HG03457 (cell line): Measurements from ENCODE around the gene CNOT6.

Experiments
- ATAC-seq: cut with Tn5 transposase; IDR thresholded peaks from one replicate; pipeline ENCODE4 v1.9.1; 2021; ENCODE audit warnings: moderate number of reproducible peaks; ENCODE audit not compliant: unreplicated experiment

CNOT6 gene

DNA sequence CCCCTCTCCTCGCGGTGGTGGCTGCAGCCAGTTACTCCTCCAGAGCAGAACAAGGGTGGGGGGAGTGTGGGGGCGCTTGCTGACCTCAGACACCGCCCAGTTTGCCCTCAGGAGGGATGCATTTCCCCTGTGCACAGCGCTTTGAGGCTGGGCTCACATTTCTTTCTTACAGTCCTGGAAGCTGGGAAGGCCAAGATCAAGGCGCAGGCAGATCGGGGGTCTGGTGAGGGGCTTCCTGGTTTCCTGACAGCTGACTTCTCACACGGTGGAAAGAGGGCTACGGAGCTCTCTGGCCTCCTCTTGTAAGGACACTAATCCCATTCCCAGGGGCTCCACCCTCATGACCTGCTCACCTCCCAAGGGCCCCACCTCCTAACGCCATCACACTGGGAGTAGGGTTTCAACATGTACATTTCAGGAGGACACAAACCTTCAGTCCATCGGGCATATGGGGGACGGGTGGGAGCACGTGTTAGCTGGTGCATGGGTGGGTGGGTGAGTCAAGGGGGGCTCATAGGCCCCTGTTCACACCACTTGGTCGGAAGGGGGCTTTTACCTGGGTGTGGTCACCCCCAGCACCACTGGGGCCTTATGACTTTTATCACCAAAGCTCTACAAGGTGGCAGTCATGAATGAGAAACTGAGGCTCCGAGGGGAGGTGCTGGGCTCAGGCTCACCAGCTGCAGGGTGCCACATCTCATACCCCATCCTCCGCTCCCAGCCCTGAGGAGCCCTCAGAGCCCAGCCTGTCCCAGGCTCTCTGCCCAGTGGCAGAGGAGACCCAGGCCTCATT lies 104.8 kb downstream of the CNOT6 start:
- no peak for ATAC-seq

- no peak for ATAC-seq
Measured at GRCh38 chr5:180599590-180599914, 105.4 kb downstream of the CNOT6 start.

DNA sequence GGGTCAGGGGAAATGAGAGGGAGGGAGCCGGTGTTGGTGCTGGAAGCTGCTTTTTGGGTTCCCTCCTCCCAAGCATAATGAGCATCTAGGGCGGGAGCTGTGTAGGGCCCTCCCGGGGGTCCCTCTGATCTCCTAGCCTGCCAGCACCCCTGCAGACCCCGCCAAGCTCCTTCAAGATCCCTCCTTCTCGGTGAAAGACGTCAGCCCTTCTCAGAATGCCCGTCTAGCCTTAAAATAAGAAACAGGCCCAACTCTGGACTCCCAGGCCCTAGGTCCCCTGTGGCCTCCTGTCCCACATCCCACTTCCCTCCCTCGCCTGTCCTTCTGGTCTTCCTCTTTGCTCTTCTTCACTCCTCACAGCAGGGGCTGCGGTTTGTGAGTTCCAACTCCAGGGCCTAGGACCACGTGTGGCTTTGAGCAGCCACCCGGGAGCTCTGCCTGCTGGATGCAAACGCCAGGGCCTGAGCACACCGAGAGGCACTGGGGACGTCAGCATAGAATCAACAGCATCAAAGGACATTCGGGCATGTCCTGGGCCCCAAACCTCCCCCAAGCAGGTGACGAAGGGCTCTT lies 105.9 kb downstream of the CNOT6 start:
- ATAC-seq: no peak

DNA sequence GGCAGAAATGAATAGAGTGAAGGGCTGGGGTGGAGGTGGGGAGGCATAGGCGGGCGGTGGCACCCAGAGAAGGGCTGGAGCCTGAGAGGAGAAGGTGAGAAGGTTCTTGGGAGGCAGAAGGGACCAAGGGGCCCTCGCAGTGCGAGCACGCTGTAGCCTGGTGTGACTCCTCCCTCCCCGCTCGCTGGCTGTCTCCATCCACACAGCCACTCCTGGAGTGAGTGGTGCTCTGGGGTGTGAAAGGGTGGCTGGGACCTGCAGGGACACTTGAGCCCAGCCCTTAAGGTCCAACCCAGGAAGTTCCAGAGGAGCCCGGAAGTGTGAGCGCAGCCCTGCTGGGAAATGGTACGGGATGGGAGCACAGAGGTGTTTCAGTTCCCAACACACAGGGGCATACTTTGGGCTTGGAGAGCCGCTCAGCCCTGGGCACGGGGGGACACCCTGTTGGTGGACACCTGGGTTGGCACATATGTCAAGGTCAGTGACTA lies 106.4 kb downstream of the CNOT6 start:
- no peak for ATAC-seq

DNA sequence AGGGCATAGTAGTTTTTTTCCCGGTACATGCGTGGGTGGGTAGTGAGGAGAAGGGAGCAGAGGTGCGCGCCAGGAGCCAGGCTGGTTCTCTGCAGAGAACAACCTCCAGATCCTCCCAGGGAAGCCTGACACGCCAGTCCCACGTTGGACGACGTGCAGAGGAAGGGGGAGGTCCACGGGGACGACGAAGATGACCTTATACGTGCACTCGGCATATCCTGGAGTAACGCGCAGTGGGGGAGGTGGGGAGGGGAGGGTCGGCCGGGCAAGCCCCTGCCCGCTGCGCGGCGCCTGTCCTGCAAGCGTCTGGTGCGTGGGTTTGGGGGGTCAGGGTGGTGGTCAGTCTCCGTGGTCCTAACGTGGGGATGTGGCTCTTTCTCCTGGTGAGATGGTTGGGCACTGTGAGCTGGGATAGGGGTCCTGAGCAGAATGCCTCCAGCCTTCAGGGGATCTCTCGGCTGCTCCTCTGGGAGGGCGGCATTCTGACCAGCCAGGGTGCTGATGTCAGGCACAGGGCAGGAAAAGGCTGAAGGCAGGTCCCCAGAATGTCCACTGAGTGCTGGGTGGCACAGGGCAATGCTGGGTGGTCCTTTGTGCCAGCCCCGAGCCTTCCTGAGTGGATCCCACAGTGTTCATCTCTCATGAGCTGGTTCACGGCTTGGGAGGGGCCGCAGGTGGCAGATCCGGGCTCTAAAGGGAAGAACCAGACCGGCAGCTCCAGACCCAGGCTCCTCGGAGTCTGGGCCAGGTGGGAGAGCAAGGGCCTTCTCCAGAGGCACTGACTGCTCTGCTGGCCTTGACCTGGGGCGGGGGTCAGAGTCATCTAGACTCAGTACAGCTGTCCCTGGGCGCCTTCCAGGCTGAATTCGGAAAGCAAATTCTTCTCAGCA lies 107.7 kb downstream of the CNOT6 start:
- ATAC-seq: no peak

- no peak for ATAC-seq
Measured at GRCh38 chr5:180602481-180603075, 108.4 kb downstream of the CNOT6 start.

- ATAC-seq: no peak
Measured at GRCh38 chr5:180603076-180603594, 109.0 kb downstream of the CNOT6 start.

GRCh38 chr5:180604271-180604670 lies 110.1 kb downstream of the CNOT6 start:
- ATAC-seq: no peak

DNA sequence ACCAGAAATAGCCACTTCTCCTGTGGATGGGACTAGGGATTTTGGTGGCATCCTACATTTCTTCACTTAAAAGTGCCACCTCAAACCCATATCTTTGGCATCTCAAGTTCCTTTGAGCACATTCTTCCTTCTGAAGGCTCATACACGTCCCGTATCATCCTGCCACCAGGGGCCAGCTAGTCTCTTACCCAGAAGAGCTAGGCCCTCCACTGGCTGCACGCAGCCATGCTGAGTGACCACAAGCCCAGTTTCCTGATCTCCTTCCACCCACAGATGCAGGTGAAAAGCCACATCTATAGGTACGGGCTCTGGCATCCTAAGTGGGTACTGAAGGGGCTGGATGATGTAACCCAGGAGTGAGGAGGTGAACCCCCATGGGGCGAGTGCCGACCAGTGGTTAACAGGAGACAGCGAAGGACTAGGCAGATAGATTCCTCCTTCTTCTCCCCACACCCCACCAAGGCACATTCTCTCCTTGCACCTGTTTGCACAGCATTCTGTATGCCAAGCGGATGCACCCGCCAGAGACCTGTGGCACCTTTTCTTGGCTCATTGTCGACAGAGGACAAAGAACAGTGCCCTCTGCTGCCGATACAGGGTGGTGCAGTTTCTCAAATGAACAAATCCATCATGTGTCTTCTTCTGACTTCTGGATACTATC lies 111.5 kb downstream of the CNOT6 start:
- ATAC-seq: no peak

- no peak for ATAC-seq
Measured at GRCh38 chr5:180606215-180606785, 112.1 kb downstream of the CNOT6 start.

DNA sequence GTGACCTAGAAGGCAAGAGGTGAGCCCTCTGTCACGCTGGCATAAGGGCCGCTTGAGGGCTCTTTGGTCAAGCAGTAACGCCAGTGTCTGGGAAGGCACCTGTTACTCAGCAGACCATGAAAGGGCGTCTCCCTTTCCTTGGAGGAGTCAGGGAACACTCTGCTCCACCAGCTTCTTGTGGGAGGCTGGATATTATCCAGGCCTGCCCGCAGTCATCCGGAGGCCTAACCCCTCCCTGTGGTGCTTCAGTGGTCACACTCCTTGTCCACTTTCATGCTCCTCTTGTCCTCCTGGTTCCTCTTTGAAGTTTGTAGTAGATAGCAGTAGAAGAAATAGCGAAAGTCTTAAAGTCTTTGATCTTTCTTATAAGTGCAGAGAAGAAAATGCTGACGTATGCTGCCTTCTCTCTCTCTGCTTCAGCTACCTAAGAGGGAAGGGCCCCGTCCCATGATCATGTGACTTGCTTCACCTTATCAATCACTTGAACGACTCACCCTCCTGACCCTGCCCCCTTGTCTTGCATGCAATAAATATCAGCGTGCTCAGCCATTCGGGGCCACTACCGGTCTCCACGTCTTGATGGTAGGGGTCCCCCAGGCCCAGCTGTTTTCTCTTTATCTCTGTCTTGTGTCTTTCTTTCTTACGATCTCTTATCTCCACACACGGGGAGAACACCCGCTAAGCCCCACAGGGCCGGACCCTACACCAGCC lies 113.8 kb downstream of the CNOT6 start:
- ATAC-seq: no peak

DNA sequence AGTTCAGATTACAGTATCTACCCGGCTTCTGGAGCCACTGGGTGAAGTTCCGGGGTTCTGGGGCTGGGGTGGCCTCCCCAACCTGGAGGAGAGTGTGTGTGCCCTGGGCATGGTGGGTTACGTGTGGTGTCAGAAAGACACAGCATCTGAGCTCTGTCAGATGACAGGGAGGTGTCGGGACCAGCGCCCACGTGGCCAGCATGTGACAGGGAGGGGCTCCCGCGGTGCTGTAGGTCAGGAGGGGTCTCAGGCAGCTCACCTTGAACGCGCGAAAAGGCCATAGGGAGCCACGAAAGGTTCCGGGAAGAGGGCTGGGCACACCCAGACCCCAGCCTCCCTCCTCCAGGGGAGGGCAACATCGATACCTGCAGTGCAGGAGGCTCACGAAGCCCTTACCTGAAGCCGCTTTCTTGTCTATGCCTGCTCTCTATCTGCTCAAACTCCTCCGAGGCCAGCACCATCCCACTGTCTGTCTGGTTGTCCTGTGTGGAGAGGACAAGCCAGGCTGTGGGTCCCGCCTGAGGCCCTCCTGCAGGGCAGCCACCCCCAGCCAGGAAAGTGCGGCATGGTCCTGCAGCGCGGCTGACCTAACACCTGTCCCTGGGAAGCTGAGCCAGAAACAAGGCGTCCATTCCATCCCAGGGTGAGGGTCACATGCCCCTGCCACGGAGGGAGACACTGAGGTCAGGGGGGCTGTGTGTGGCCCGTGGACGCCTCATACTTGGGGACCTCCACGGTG lies 114.6 kb downstream of the CNOT6 start:
- no peak for ATAC-seq

- no peak for ATAC-seq
Measured at GRCh38 chr5:180609386-180609785, 115.2 kb downstream of the CNOT6 start.

DNA sequence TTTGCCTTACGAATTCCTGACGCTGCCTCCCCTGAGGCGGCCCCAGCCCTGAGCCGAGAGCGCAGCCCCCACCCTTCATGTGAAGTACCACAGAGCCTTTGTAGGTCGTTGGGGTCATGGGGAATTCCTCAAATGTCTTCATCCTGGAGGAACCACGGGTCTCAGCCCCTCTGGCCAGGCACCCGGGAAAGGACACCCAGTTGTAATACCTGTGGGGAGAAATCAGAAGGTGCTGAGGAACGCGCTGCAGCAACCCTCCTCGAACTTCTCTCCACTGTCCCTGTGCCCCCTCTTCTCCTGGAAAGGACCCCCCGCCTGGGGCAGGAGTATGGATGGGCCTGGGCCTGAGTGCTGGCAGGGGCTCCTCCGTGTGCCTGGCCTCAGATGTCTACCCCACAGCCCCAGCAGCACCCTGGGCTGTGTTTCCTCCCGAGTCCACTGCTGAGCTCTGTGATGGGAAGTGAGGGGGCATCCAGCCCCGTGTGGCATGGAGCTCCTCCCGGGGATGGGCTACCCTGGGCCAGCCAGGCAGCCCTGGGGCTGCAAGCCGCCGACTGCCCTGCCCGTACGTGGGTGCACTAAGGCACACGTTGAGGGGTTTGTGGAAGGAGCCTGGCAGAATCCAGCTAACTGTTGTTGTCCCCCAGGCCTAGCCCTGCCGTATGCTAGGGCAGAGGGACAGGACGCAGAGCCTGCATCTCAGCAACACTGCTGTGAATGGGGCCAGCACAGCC lies 115.8 kb downstream of the CNOT6 start:
- ATAC-seq: no peak

GRCh38 chr5:180611140-180611850 lies 117.1 kb downstream of the CNOT6 start:
- no peak for ATAC-seq

DNA sequence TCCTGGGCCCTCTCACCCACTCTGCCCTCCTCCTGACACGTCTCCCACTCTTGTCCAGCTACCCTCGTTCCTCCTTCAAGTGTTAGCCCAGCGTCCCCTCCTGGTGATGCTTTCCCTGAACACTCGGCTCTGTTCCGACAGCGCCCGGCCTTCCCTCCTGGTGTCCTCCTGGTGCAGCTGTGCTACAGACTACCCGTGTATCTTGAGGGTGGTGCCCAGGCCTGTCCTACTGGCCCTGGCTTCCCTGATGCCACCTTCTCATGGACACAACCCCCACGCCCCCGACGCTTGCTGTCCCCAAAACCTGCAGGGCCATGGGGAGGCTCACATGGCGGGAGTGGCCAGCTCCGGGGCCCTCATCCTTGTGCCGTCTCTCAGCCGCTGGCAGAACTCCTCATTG lies 118.5 kb downstream of the CNOT6 start:
- no peak for ATAC-seq

DNA sequence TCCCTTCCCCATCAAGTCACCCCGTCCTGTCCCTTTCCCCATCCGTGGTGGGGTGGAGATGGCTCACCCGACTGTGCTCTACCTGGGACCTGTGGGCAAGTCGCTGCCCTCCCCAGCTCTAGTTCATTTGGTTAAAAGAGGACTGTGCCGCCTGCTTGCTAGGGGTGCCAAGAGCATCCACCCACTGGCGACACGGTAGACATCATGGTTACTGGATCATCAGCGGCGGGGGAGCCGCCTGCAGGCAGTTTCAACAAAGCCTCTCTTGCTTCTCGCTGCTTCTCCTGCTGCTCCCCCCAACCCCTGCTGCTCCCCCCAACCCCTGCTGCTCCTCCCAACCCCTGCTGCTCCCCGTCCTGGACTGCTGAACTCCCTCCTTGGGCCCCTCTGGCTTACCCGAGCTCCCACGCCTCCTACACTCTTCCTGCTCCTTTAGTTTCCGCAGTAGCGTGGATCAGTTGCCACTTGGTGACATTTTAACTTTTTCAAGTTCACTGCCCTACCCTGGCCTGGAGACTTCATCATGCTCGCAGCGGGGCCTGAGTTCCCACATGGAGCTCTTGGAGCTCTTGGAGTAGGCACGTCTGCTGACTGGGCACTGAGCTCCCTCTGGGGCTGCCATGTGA lies 119.1 kb downstream of the CNOT6 start:
- ATAC-seq: no peak
